Islet of Langerhans (tissue), 1 donor: ENCODE results near the gene CDK6.
"Not testable (repeated sequence)": the region's sequence is repeated elsewhere in the genome, so short reads cannot be mapped to it uniquely, and the experiment has no call there.

Experiments
- FAIRE-seq: peaks from one replicate; lab custom pipeline; 2011; peaks lifted over from hg19 to GRCh38; lab: Jason Lieb, UNC

Gene CDK6

GRCh38 chr7:92836489-92836999 is at the start of gene CDK6:
Gene CDK6 (minus strand): TSS chr7:92836573. CDS start chr7:92833323, 3,250 bp downstream.
- no peak for FAIRE-seq

GRCh38 chr7:92886039-92886438 is 49.7 kb upstream of the CDK6 start:
- FAIRE-seq = not testable (repeated sequence)

- FAIRE-seq = no peak
Observed at GRCh38 chr7:92884218-92884617, 47.8 kb upstream of the CDK6 start.

- no peak for FAIRE-seq
Observed at GRCh38 chr7:92882760-92883159, 46.4 kb upstream of the CDK6 start.

GRCh38 chr7:92881091-92881485 is 44.7 kb upstream of the CDK6 start:
- no peak for FAIRE-seq

DNA sequence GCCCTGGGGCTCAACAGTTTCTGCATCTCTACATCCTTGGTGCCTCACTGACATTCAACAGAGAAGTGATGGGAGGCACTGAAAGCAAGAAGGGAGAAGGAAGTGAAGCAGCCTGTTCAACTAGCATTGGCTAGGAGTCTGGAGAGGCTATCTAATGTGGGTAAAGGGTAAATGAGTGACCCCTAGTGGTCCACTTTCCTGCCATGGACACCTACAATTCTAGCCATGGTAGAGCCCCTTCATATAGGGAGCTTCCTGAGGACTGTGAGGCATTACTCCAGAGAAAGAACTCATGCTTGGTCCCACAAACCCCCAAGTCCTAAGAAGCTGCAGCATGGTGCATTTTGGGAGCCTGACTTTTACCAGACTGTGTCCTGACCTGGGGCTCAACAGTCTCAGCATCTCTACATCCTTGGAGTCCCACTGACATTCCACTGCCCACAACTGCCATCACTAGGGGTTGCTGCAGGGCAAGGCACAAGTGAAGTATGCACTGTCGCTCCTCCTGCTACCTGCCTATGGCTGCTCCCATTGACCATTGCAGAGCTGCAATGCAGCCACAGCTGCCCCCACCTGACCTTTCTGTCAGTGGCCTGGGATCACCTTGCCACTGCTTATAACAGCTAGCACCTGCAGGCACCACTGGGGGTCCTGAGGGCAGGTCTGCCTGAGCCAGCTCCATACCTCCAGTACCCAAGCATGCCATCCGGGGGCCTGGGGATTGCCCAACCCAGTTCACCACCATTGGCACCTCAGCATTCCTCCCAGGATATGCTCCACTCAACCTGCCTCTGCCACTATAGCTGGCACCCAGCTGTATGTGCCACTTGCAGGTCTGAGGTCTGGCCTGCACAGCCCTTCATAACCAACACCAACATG is 44.1 kb upstream of the CDK6 start:
- FAIRE-seq = no peak

DNA sequence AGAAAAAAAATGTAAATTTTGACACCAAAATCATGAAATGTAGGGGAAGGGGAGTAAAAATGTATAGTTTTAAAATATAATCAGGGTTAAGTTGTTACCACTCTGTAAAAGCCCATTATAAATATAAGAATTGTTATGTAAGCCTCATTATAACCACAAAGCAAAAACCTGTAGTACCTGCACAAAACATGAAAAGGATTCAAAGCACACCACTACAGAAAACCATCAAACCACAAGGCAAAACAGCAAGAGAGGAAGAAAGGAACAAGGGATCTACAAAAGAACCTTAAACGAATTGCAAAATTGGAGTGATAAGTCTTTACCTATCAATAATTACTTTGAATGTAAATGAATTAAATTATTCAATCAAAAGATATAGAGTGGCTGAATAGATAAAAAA is 41.0 kb upstream of the CDK6 start:
- FAIRE-seq = no peak

GRCh38 chr7:92876836-92877235 is 40.5 kb upstream of the CDK6 start:
- FAIRE-seq = no peak

GRCh38 chr7:92875719-92876118 is 39.3 kb upstream of the CDK6 start:
- FAIRE-seq = no peak

GRCh38 chr7:92875173-92875572 is 38.8 kb upstream of the CDK6 start:
- no peak for FAIRE-seq

- FAIRE-seq = no peak
Observed at GRCh38 chr7:92874567-92874966, 38.2 kb upstream of the CDK6 start.

DNA sequence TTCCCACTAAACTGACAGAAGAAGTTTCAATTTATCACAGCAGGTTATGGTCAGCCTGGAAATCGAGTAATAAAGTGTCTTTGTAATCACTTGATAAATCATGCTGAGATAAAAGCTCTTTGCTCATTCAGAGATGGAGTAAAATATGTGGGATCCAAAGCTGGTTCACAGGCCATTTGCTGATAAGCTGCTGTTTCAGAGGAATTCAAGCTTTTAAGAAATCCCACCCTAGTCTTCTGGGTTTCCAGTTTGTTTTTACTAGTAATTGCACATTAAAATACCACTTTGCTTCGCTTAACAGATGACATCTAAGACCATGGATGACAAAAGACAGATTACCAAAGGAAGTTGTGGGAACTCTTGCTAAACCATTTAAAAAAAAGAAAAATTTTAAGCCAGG is 37.4 kb upstream of the CDK6 start:
- FAIRE-seq = no peak

DNA sequence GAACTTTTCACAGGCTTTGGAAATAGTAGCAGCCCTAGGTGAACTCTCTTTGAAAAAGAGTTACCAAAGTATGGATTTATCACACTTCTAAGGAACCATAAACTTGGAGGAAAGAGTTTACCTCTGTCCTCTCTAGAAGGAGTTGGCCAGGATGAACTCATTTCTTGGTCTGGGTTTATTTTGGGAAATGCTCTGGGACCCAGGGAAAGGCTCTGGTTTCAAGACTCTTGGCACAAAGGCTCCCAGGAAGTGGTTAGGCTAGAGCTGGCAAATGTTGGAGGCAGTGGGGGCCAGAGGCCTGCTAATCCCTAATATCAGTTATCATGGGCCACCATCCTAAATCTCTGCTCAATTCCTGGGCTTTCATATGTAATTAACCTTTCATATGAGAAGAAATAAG is 36.3 kb upstream of the CDK6 start:
- FAIRE-seq = no peak

- FAIRE-seq = no peak
Observed at GRCh38 chr7:92868683-92869293, 32.4 kb upstream of the CDK6 start.

GRCh38 chr7:92864169-92864568 is 27.8 kb upstream of the CDK6 start:
- FAIRE-seq = not testable (repeated sequence)

GRCh38 chr7:92856436-92856835 is 20.1 kb upstream of the CDK6 start:
- FAIRE-seq = no peak

GRCh38 chr7:92854501-92855238 is 18.3 kb upstream of the CDK6 start:
- FAIRE-seq = no peak

GRCh38 chr7:92851732-92852131 is 15.4 kb upstream of the CDK6 start:
- no peak for FAIRE-seq

GRCh38 chr7:92850516-92850915 is 14.1 kb upstream of the CDK6 start:
- FAIRE-seq = no peak

DNA sequence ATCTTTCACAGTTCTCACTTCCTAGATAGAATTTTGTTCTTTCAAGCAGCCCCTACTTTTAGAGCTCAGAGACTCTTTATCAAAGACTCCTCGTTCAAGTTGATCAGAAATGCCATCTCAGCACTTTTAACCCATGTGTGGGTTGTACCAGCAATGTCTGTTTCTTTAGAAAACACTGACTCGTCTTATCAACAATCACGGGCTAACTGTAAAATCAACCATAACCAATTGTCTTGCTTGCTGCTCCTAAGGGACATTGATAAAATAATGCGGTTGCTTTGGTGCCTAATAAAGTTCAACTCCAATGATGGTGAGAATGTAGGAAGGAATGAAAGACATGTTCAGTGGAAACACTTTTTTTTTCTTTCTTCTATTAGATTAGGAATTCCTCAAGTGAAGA is 12.9 kb upstream of the CDK6 start:
- no peak for FAIRE-seq

DNA sequence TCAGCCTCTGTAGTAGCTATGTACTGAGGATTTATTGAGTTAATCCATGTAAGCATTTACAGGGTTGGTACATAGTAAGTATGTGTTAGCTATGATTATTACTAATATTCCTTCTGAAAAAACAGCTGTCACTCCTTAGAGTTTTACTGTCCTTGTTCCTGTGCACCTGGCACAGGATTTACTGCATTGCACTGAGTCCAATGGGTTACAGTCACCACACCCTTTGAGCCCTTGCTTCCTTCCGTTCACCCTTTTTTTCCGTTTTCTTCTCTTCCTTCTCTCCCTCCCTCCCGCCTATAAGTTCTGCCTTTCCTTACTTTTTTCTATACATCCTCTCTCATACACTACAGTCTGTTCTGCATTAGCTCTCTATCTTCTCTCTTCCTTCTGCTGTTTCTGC is 12.5 kb upstream of the CDK6 start:
- FAIRE-seq = no peak

- FAIRE-seq = no peak
Observed at GRCh38 chr7:92848441-92848840, 12.1 kb upstream of the CDK6 start.

DNA sequence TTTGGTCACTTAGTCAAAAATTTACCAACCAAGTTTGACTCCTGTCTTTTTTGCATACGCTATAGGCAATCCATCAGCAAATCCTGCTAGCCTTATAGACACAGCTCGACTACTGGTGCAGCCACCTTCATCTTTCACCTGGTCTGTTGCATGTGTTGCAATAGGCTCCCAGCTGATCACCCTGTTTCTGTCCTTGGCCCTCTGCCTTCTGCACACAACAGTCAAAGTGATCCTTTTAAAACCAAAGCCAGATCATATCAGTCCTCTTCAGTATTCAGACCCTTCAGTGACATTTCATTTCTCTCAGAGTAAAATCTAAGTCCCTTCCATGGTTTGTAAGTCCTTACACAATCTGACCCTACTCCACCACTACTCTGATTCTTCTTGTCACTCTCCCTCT is 10.9 kb upstream of the CDK6 start:
- no peak for FAIRE-seq
